ENCODE results near the gene CHST11. TPM values are rescaled to one million over a fixed set of nuclear protein-coding genes. Genes with fewer than 3 reads are reported as not detected.

The CHST11 gene
- total and polyA plus RNA-seq, 4 donors, result 0.57 to 11.1 (median 3.7) TPM

DNA sequence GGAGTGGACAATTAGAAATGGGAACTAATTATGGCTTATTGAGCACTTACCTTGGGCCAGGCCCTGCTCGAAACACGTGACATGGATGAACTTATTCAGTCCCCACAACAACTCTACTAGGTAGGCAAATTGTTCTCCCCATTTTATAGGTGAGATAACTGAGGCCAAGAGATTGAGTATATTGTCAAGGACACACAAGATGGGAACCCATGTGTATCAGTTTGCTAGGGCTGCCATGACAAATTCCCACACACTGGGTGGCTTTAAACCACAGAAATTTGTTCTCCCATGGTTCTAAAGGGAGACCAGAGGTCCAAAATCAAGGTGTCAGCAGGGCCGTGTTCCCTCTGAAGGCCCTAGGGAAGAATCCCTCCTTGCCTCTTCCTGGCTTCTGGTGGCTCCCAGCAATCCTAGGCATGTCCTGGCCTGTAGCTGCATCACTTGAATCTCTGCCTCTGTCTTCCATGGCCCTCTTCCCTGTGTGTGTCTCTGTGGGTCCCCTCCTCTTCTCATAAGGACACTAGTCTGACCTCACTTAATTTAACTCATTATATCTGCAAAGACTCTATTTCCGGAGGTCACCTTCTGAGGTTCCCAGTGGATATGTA is 128.8 kb downstream of the CHST11 start:
- no peaks in the 10 kb centered on the region for H3K27me3 ChIP-seq (ENCODE audit: control insufficient read depth in 4 of 4, insufficient read depth in 4 of 4, low read length in 3 of 4)
- no peak overlapping the region for H3K9ac ChIP-seq (ENCODE audit: low read depth in 1 of 2, low read length in 2 of 2)
- no peak for DNase-seq (ENCODE audit: low spot score)
- H3K4me3 ChIP-seq (ENCODE audit: low read depth in 1 of 3, low read length in 3 of 3), result no peak overlapping the region
- no peaks in the 10 kb centered on the region for H3K9me3 ChIP-seq (ENCODE audit: control insufficient read depth in 4 of 4, low read length in 3 of 4)
- H3K27ac ChIP-seq (ENCODE audit: low read depth in 1 of 2, low read length in 2 of 2), result no peak overlapping the region
- TF ChIP-seq TAF1 (conservative IDR thresholded peaks at IDR 0.05), result no peak
- TF ChIP-seq, protein P1, sequence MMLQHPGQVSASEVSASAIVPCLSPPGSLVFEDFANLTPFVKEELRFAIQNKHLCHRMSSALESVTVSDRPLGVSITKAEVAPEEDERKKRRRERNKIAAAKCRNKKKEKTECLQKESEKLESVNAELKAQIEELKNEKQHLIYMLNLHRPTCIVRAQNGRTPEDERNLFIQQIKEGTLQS (IDR thresholded peaks at IDR 0.05), result no peak
- no peak for TF ChIP-seq NR2F2 (IDR thresholded peaks at IDR 0.05)
- no peak for TF ChIP-seq FOXA1 (IDR thresholded peaks at IDR 0.05)
- TF ChIP-seq, protein P2, sequence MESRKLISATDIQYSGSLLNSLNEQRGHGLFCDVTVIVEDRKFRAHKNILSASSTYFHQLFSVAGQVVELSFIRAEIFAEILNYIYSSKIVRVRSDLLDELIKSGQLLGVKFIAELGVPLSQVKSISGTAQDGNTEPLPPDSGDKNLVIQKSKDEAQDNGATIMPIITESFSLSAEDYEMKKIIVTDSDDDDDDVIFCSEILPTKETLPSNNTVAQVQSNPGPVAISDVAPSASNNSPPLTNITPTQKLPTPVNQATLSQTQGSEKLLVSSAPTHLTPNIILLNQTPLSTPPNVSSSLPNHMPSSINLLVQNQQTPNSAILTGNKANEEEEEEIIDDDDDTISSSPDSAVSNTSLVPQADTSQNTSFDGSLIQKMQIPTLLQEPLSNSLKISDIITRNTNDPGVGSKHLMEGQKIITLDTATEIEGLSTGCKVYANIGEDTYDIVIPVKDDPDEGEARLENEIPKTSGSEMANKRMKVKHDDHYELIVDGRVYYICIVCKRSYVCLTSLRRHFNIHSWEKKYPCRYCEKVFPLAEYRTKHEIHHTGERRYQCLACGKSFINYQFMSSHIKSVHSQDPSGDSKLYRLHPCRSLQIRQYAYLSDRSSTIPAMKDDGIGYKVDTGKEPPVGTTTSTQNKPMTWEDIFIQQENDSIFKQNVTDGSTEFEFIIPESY (IDR thresholded peaks at IDR 0.05), result no peak
- TF ChIP-seq FOXA2 (IDR thresholded peaks at IDR 0.05), result no peak
- no peak for TF ChIP-seq JUND (IDR thresholded peaks at IDR 0.05)
- TF ChIP-seq SP1 (IDR thresholded peaks at IDR 0.05), result no peak
- no peak for TF ChIP-seq HNF4A (conservative IDR thresholded peaks at IDR 0.05)
- TF ChIP-seq EGR1 (IDR thresholded peaks at IDR 0.05; ENCODE audit: low read depth in 2 of 2), result no peak
- no peak for TF ChIP-seq YY1 (IDR thresholded peaks at IDR 0.05)
- TF ChIP-seq, protein P3, sequence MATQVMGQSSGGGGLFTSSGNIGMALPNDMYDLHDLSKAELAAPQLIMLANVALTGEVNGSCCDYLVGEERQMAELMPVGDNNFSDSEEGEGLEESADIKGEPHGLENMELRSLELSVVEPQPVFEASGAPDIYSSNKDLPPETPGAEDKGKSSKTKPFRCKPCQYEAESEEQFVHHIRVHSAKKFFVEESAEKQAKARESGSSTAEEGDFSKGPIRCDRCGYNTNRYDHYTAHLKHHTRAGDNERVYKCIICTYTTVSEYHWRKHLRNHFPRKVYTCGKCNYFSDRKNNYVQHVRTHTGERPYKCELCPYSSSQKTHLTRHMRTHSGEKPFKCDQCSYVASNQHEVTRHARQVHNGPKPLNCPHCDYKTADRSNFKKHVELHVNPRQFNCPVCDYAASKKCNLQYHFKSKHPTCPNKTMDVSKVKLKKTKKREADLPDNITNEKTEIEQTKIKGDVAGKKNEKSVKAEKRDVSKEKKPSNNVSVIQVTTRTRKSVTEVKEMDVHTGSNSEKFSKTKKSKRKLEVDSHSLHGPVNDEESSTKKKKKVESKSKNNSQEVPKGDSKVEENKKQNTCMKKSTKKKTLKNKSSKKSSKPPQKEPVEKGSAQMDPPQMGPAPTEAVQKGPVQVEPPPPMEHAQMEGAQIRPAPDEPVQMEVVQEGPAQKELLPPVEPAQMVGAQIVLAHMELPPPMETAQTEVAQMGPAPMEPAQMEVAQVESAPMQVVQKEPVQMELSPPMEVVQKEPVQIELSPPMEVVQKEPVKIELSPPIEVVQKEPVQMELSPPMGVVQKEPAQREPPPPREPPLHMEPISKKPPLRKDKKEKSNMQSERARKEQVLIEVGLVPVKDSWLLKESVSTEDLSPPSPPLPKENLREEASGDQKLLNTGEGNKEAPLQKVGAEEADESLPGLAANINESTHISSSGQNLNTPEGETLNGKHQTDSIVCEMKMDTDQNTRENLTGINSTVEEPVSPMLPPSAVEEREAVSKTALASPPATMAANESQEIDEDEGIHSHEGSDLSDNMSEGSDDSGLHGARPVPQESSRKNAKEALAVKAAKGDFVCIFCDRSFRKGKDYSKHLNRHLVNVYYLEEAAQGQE (IDR thresholded peaks at IDR 0.05), result no peak
- no peaks in the 10 kb centered on the region for H3K4me1 ChIP-seq (ENCODE audit: control insufficient read depth in 4 of 4, insufficient read depth in 4 of 4, low read length in 3 of 4)
- 86% methylated on average over 4 of the region's 4 CpGs for WGBS
- no peaks in the 10 kb centered on the region for H3K36me3 ChIP-seq (ENCODE audit: control insufficient read depth in 4 of 4, insufficient read depth in 3 of 4, low read depth in 1 of 4, low read length in 3 of 4)

DNA sequence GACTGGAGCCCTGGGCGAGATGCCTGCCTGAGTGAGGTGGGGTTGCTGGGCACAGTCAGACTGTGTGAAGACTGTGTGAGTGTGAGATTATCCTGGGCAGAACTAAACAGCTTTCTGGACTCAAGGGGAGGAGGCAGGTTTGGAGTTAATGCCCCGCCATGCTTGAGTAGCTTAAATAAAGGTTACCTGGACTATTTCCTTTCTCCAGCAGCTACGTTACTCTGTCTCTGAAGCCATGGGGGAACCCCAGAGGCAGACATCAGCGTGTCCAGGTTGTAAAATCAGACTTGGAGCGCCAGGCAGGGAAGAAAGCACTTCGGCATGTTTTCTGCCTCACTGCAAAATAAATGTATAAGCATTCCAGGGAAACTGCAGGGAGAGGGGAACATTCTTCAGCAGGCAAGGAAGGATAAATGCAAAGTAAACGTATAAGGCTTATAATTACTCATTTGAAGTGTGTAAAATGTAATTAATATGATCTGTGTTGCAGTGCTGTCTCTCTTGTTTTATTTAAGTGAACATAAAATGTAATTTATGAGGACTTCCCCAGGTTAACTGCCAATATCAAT is 129.7 kb downstream of the CHST11 start:
- no peak for DNase-seq (ENCODE audit: low spot score)
- H3K9ac ChIP-seq (ENCODE audit: low read depth in 1 of 2, low read length in 2 of 2), result no peak overlapping the region
- WGBS, result 70% methylated on average over 7 of the region's 7 CpGs
- no peaks in the 10 kb centered on the region for H3K9me3 ChIP-seq (ENCODE audit: control insufficient read depth in 4 of 4, low read length in 3 of 4)
- no peak overlapping the region for H3K4me3 ChIP-seq (ENCODE audit: low read depth in 1 of 3, low read length in 3 of 3)
- H3K4me1 ChIP-seq (ENCODE audit: control insufficient read depth in 4 of 4, insufficient read depth in 4 of 4, low read length in 3 of 4), result no peaks in the 10 kb centered on the region
- H3K27ac ChIP-seq (ENCODE audit: low read depth in 1 of 2, low read length in 2 of 2), result no peak overlapping the region
- H3K27me3 ChIP-seq (ENCODE audit: control insufficient read depth in 4 of 4, insufficient read depth in 4 of 4, low read length in 3 of 4), result no peaks in the 10 kb centered on the region
- TF ChIP-seq, protein P4, sequence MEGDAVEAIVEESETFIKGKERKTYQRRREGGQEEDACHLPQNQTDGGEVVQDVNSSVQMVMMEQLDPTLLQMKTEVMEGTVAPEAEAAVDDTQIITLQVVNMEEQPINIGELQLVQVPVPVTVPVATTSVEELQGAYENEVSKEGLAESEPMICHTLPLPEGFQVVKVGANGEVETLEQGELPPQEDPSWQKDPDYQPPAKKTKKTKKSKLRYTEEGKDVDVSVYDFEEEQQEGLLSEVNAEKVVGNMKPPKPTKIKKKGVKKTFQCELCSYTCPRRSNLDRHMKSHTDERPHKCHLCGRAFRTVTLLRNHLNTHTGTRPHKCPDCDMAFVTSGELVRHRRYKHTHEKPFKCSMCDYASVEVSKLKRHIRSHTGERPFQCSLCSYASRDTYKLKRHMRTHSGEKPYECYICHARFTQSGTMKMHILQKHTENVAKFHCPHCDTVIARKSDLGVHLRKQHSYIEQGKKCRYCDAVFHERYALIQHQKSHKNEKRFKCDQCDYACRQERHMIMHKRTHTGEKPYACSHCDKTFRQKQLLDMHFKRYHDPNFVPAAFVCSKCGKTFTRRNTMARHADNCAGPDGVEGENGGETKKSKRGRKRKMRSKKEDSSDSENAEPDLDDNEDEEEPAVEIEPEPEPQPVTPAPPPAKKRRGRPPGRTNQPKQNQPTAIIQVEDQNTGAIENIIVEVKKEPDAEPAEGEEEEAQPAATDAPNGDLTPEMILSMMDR (IDR thresholded peaks at IDR 0.05; ENCODE audit: low read depth, low read length, missing input control), result no peak
- no peaks in the 10 kb centered on the region for H3K36me3 ChIP-seq (ENCODE audit: control insufficient read depth in 4 of 4, insufficient read depth in 3 of 4, low read depth in 1 of 4, low read length in 3 of 4)

All from liver (tissue), 9 donors.